HG03439 (cell line): Measurements from ENCODE around the gene NMNAT1.
"Not testable (repeated sequence)": the region's sequence is repeated elsewhere in the genome, so short reads cannot be mapped to it uniquely, and the experiment has no call there.

ENCODE experiments used
- ATAC-seq: cut with Tn5 transposase; IDR thresholded peaks from one replicate; pipeline ENCODE4 v1.9.1; 2021; ENCODE audit warnings: mild to moderate bottlenecking, moderate library complexity; ENCODE audit not compliant: unreplicated experiment

The NMNAT1 gene

GRCh38 chr1:10007169-10007568 lies 63.9 kb downstream of the NMNAT1 start:
- no peak for ATAC-seq

- ATAC-seq = no peak
These were observed 70.7 kb downstream of the NMNAT1 start for GRCh38 chr1:10014016-10014415.

- ATAC-seq = no peak
These were observed 76.3 kb downstream of the NMNAT1 start for GRCh38 chr1:10019561-10019960.

GRCh38 chr1:10020086-10020485 lies 76.8 kb downstream of the NMNAT1 start:
- ATAC-seq = no peak

- not testable (repeated sequence) for ATAC-seq
These were observed 77.4 kb downstream of the NMNAT1 start for GRCh38 chr1:10020678-10021077.

GRCh38 chr1:10021992-10022391 lies 78.7 kb downstream of the NMNAT1 start:
- ATAC-seq = not testable (repeated sequence)

GRCh38 chr1:10022656-10023055 lies 79.4 kb downstream of the NMNAT1 start:
- ATAC-seq = no peak

GRCh38 chr1:10025354-10025753 lies 82.1 kb downstream of the NMNAT1 start:
- ATAC-seq = no peak

GRCh38 chr1:10027027-10027426 lies 83.8 kb downstream of the NMNAT1 start:
- no peak for ATAC-seq

GRCh38 chr1:10028956-10029500 lies 85.8 kb downstream of the NMNAT1 start:
- not testable (repeated sequence) for ATAC-seq

- ATAC-seq = no peak
These were observed 88.2 kb downstream of the NMNAT1 start for GRCh38 chr1:10031461-10031860.

GRCh38 chr1:10032590-10033358 lies 89.5 kb downstream of the NMNAT1 start, which contains the start of gene UBE4B:
UBE4B (plus strand) TSS chr1:10032958; CDS start chr1:10033671, 713 bp downstream.
- ATAC-seq = peak; percentile 94

- ATAC-seq = peak; percentile 5
These were observed 90.1 kb downstream of the NMNAT1 start for GRCh38 chr1:10033359-10033845.
